ENCODE data around the gene CELF4.

CELF4 gene

DNA sequence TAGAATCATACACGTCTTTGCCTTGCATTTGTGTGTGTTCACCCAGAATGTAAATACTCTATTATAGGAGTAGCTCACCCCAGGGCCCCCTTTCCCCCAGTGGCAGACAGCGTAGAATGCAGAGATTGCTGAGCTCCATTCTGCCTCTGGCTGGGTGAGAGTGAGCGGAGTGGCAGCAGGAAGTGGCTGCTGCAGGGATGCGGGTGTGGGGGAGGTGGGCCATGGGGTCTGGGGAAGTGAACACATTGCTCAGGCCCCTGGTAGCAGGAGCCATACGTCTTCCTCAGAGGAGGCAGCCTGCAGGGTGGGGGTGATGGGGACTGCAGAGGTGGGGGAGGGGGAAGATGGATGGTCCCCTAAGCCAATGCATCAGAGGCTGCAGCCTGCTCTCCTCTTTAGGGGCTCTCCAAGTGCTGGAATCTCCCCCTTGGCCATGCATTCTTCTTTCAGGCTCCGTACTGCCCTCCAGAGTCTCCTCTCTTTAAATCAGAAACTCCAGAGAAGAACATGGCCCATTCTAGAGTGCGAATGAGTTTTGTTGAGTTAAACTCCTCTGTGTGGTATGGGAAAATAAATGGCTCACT is 72.2 kb downstream of the CELF4 start:
- in situ Hi-C loops (cut with MboI; ENCODE audit: low pct_unique_long_range_greater_than_20kb, low sequenced_read_pairs, unreplicated experiment) = no loop called here

GRCh38 chr18:37492952-37493351 is 72.6 kb downstream of the CELF4 start:
- TF ChIP-seq, protein P1, sequence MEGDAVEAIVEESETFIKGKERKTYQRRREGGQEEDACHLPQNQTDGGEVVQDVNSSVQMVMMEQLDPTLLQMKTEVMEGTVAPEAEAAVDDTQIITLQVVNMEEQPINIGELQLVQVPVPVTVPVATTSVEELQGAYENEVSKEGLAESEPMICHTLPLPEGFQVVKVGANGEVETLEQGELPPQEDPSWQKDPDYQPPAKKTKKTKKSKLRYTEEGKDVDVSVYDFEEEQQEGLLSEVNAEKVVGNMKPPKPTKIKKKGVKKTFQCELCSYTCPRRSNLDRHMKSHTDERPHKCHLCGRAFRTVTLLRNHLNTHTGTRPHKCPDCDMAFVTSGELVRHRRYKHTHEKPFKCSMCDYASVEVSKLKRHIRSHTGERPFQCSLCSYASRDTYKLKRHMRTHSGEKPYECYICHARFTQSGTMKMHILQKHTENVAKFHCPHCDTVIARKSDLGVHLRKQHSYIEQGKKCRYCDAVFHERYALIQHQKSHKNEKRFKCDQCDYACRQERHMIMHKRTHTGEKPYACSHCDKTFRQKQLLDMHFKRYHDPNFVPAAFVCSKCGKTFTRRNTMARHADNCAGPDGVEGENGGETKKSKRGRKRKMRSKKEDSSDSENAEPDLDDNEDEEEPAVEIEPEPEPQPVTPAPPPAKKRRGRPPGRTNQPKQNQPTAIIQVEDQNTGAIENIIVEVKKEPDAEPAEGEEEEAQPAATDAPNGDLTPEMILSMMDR (IDR thresholded peaks at IDR 0.05; ENCODE audit: extremely low read depth, insufficient read depth, missing control alignments) = no peak
- in situ Hi-C loops (cut with MboI; ENCODE audit: low pct_unique_long_range_greater_than_20kb, low sequenced_read_pairs, unreplicated experiment) = no loop called here
- DNase-seq (ENCODE audit: low spot score) = no peak

More for the DNA sequence above, 72.2 kb downstream of the CELF4 start:
- no peak for DNase-seq (ENCODE audit: low spot score)
- TF ChIP-seq, protein P1 (IDR thresholded peaks at IDR 0.05; ENCODE audit: extremely low read depth, insufficient read depth, missing control alignments) = no peak

GRCh38 chr18:37491526-37491925 is 74.1 kb downstream of the CELF4 start:
- TF ChIP-seq, protein P1 (IDR thresholded peaks at IDR 0.05; ENCODE audit: extremely low read depth, insufficient read depth, missing control alignments) = no peak
- in situ Hi-C loops (cut with MboI; ENCODE audit: low pct_unique_long_range_greater_than_20kb, low sequenced_read_pairs, unreplicated experiment) = no loop called here
- no peak for DNase-seq (ENCODE audit: low spot score)

DNA sequence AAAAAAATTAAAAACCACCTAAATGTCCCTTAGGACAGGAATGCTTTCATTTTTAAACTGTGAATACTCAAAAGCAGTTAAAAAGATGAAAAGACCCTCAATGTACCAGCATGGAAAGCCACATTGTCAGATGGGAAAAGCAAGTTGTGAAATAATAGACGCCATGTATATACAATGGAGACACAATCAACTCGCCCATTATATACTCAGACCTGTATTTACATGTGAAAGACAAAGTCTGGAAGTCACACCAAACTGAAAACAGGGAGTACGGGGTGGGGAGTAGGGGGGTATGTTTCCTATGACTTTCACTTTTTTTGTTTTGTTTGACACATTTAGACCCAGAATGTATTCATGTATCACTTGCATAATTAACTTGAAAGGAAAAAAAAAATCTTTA is 75.6 kb downstream of the CELF4 start:
- no peak for DNase-seq (ENCODE audit: low spot score)
- TF ChIP-seq, protein P1 (IDR thresholded peaks at IDR 0.05; ENCODE audit: extremely low read depth, insufficient read depth, missing control alignments) = no peak
- in situ Hi-C loops (cut with MboI; ENCODE audit: low pct_unique_long_range_greater_than_20kb, low sequenced_read_pairs, unreplicated experiment) = no loop called here

GRCh38 chr18:37489011-37489410 is 76.6 kb downstream of the CELF4 start:
- no peak for DNase-seq (ENCODE audit: low spot score)
- TF ChIP-seq, protein P1 (IDR thresholded peaks at IDR 0.05; ENCODE audit: extremely low read depth, insufficient read depth, missing control alignments) = no peak
- in situ Hi-C loops (cut with MboI; ENCODE audit: low pct_unique_long_range_greater_than_20kb, low sequenced_read_pairs, unreplicated experiment) = no loop called here

- in situ Hi-C loops (cut with MboI; ENCODE audit: low pct_unique_long_range_greater_than_20kb, low sequenced_read_pairs, unreplicated experiment) = no loop called here
- DNase-seq (ENCODE audit: low spot score) = no peak
- TF ChIP-seq, protein P1 (IDR thresholded peaks at IDR 0.05; ENCODE audit: extremely low read depth, insufficient read depth, missing control alignments) = no peak
These were observed 78.2 kb downstream of the CELF4 start for GRCh38 chr18:37487400-37487867.
